Measurements from ENCODE around the gene IRX1.
A peak's percentile ranks its signal among the peaks of the same experiment; 100 is the strongest.

DNA sequence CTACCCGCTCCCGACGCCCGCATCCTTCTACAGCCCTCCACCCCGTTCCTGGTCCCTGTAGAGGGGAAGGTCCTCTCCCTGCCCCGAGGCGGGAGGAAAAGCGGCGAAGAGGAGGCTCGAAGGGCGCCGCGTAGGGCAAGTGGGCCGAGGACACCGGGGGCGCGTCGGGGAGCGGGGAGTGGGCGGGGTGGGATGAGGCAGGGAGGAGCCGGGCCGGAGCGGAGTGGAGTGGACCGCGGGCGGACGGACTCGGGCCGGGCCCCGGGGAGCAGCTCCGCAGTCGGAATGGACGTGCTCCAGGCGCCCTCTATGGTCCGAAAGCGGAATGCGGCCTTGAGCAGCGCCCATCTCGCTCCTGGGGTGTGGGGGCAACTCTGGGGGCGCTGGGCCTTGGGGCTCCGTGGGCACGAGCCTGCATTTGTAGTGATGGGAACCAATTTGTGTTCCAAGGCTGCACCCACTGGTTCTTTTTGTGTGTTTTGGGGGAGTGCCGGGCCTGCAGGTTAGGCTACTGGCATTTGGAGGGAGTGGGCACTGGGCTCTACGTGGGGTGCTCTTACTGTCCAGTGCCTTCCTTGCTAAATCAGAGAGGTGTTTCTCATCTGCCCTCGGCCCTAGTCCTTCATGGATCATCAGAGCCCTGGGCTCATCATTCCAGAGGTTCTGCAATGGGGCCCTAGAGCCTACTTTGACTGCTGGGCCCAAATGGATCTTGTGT is 7.3 kb downstream of the IRX1 start:
- TF ChIP-seq, protein P1, sequence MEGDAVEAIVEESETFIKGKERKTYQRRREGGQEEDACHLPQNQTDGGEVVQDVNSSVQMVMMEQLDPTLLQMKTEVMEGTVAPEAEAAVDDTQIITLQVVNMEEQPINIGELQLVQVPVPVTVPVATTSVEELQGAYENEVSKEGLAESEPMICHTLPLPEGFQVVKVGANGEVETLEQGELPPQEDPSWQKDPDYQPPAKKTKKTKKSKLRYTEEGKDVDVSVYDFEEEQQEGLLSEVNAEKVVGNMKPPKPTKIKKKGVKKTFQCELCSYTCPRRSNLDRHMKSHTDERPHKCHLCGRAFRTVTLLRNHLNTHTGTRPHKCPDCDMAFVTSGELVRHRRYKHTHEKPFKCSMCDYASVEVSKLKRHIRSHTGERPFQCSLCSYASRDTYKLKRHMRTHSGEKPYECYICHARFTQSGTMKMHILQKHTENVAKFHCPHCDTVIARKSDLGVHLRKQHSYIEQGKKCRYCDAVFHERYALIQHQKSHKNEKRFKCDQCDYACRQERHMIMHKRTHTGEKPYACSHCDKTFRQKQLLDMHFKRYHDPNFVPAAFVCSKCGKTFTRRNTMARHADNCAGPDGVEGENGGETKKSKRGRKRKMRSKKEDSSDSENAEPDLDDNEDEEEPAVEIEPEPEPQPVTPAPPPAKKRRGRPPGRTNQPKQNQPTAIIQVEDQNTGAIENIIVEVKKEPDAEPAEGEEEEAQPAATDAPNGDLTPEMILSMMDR (IDR thresholded peaks at IDR 0.05), result peak in 1 of 4 experiments; percentile 12
- no peak for TF ChIP-seq POLR2A (IDR thresholded peaks at IDR 0.05)
